GM19025 (cell line): ENCODE data around the gene PPP3CB.
"Not testable (repeated sequence)": the region's sequence is repeated elsewhere in the genome, so short reads cannot be mapped to it uniquely, and the experiment has no call there.

Source experiments
- ATAC-seq: cut with Tn5 transposase; IDR thresholded peaks from one replicate; pipeline ENCODE4 v1.9.1; 2021; ENCODE audit warnings: mild to moderate bottlenecking, low read depth, moderate library complexity; ENCODE audit not compliant: unreplicated experiment

Gene PPP3CB

GRCh38 chr10:73423309-73423708 is 72.5 kb downstream of the PPP3CB start:
- no peak for ATAC-seq

DNA sequence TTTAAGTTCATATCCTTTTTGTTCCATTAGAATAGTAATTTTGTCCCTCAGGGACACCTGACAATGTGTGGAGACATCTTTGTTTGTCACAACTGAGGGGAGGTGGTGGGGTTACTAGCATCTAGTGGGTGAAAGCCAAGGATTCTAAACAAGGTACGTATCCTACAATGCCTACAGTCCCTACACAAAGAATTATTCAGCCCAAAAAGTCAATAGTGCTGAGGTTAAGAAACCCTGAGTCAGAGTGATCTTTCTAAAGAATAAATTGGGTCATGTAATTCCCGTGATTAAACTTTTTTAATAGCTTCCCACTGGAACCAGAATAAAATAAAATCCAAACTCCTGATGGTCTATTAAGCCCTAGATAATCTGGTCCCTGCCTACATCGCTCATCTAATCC is 79.3 kb downstream of the PPP3CB start:
- no peak for ATAC-seq

GRCh38 chr10:73414230-73414945 is 81.4 kb downstream of the PPP3CB start:
- ATAC-seq = peak; percentile 21

- peak; percentile 89 for ATAC-seq
Observed at GRCh38 chr10:73413528-73414229, 82.1 kb downstream of the PPP3CB start, which contains the start of gene ANXA7. TSS of gene ANXA7 (minus strand) at chr10:73414058. CDS start at chr10:73400856, 13,202 bp downstream.

DNA sequence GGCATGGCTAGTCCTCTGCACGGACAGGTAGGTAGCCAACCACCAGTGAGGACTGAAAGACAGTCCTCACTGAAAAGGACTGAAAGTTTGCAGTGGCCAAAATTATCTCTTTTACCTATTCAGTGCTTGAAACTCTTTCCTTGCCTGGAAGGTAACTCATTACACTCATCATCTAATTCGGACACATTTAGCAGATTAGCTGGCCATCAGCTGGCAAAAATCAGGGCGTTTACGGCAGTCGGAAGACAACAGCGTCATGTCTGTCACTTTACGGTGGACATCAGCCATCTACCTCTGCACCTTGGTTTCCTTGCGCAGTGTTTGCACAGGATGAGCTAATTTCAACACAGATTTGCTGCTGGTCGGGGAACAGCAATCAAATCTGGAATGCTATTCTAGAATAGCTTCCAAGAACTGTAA is 82.7 kb downstream of the PPP3CB start:
- ATAC-seq = peak; percentile 8

GRCh38 chr10:73410897-73411296 is 84.9 kb downstream of the PPP3CB start:
- ATAC-seq = no peak

GRCh38 chr10:73408978-73409521 is 86.8 kb downstream of the PPP3CB start:
- ATAC-seq = no peak

DNA sequence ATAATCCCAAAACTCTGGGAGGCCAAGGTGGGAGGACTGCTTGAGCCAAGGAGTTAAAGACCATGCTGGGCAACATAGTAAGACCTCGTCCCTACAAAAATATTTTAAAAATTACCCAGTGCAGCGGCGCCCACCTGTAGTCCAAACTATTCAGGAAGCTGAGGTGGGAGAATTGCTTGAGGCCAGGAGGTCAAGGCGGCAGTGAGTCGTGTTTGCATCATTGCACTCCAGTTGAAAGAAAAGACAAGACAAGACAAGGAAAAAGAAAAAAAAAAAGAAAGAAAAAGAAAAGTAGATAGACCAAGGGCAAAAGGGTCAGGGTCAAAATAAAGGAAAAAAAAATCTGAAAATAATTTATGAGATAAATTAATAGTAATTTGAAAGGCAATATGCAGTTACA is 87.8 kb downstream of the PPP3CB start:
- no peak for ATAC-seq

DNA sequence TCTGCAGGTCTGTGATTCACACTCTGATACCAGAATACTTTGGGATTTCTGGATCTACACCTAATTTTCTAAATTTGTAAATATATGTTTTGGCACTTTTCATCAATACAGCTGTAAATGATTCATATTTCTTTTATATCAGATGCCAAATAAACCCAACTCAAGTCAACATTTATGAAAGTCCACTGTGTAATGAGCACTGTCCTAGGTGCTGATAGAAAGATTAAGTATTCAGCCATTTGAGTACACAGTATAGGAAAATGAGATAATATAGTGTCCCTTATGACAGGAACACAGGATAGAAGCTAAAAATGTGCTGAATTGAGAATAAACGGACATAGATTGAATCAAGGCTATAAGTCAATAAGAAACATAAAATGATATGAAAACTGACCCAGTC is 88.3 kb downstream of the PPP3CB start:
- no peak for ATAC-seq

GRCh38 chr10:73406846-73407245 is 89.0 kb downstream of the PPP3CB start:
- ATAC-seq = no peak

DNA sequence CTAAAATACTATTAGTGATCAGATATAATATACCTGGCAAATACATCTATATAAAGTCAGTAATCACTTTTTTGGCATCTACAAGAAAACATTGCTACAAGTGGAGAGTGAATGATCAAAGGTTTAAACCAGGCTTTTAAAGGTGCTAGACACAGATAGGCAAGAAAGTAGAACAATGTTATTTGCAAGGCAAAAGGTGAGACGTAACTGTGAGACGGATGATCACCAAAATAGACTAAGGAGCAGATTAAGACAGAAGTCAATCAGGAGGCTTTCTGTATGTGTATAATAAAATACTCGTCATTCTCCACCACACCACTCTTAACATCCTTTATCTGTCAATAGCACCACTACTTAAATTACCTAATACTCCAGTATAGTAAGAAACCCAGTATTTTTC is 90.3 kb downstream of the PPP3CB start:
- ATAC-seq = no peak

GRCh38 chr10:73404690-73405089 is 91.1 kb downstream of the PPP3CB start:
- ATAC-seq = no peak

DNA sequence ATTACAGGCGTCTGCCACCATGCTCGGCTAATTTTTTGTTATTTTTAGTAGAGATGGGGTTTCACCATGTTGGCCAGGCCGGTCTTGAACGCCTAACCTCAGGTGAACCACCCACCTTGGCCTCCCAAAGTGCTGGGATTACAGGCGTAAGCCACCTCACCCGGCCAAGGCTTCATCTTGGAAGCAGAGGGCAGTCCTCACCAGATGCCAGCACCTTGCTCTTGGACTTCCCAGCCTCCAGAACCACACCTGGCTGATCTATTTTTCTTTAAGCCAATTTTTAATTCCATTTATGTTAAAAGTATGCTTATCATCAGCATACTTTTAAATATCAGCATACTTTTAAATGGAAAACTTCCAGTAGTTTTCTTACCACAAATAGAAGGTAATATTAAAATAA is 94.2 kb downstream of the PPP3CB start:
- no peak for ATAC-seq

- ATAC-seq = no peak
Observed at GRCh38 chr10:73399063-73399462, 96.8 kb downstream of the PPP3CB start.

DNA sequence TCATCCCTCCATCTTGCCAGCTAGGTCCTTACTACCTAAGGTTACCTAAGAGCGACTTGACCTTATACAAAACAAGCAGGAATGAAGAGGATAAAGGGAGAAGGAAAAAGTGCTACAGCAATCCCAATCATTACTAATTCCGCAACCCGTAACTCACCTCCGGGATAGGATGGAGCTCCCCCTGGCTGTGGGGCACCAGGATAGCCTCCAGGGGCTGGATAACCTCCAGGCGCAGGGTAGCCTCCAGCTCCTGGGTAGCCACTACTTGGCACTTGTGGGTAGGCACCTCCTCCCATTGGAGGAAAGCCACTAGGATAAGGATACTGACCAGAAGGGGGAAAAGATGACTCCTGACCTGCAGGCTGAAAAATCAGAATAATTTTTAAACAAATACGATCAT is 97.8 kb downstream of the PPP3CB start:
- no peak for ATAC-seq

- not testable (repeated sequence) for ATAC-seq
Observed at GRCh38 chr10:73394325-73394724, 101.5 kb downstream of the PPP3CB start.

DNA sequence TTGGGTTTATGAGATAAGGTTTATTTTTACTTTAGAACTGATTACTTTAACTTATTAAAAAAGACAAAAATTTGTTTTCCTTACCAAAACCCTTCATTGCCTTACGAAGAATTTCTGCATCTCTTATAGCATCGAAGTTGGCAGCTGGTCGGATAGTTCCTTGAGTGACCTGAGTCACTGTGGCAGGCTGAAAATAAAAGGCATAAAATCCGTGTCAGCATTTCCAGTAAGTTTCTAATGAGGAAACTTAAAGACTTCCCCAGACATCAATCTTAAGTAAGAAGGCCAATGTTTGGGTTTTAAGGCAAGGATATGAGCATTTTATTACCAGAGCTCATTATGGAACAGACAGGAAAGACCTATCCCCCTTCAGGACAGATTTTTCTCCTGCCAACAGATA is 107.6 kb downstream of the PPP3CB start:
- ATAC-seq = no peak

DNA sequence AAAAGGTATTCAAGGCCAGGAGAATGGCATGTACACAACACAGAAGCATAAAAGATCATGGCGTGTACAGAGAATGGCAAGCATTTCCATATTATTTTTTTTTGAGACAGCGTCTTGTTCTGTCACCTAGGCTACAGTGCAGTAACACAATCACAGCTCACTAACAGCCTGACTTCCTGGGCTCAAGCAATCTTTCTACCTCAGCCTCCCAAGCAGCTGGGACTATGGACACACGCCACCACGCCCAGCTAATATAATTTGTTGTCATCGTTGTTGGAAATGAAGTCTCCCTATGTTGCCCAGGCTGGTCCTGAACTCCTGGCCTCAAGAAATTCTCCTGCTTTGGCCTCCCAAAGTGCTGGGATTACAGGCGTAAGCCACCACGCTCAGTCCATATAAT is 109.2 kb downstream of the PPP3CB start:
- ATAC-seq = no peak
